Activated CD4-positive, alpha-beta T cell treated with anti-CD3 and anti-CD28 coated beads, Interleukin-2, Interleukin-4, amounts not matched to agents 100 ng/mL and 50 ng/mL, durations not matched to agents 16 hours and 8 hours (primary cell): ENCODE results near the gene KCTD1.
A peak's percentile ranks its signal among the peaks of the same experiment; 100 is the strongest.

Experiments used
- DNase-seq: peaks from one replicate; pipeline ENCODE4 v3.0.0-alpha.2; 2020; ENCODE audit warnings: low spot score

KCTD1 gene

DNA sequence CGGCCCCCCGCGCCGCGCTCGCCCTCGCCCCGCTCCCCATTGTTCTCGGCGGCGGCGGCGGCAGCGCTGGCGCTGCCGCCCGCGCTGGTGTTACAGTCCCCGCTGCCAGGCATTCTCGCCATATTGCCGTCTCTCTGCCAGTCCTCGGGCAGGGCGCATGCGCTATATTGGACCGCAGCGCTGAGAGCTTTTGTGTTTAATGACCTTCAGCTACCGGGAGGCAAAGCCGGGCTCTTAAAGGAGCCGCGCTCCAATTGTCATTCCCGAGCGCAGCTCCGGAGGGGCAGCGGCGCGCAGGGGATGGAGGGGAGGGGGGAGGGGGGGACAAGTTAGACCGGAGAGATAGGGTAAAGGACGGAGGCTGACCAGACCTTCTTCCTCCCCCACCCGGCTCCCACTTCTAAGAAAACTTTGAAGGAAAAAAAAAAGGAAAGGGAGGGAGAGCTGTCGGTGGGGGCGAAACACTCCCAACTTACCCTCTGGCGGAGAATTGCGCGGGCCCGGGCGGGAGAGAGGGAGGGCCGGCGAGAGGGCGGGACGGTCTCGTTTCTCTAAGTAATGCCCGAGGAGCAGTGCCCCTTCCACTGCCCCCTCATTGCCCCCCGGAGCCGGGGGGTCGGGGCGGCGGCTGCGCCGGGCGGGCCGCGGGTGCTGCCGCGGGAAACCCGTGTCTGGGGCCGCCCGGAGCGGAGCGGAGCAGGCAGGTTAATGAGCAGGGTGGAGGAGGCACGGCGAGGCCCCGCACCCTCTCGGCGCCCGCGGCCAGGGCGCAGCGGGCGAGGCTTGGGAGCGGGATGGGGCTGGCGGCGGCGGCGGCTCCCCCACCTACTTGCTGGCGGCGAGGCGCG is at the start of gene KCTD1:
TSS of gene KCTD1 (minus strand) at position 139 of the 848 bp plus-strand sequence. CDS start at position 122, 17 bp downstream.
- DNase-seq = peak; percentile 82

DNA sequence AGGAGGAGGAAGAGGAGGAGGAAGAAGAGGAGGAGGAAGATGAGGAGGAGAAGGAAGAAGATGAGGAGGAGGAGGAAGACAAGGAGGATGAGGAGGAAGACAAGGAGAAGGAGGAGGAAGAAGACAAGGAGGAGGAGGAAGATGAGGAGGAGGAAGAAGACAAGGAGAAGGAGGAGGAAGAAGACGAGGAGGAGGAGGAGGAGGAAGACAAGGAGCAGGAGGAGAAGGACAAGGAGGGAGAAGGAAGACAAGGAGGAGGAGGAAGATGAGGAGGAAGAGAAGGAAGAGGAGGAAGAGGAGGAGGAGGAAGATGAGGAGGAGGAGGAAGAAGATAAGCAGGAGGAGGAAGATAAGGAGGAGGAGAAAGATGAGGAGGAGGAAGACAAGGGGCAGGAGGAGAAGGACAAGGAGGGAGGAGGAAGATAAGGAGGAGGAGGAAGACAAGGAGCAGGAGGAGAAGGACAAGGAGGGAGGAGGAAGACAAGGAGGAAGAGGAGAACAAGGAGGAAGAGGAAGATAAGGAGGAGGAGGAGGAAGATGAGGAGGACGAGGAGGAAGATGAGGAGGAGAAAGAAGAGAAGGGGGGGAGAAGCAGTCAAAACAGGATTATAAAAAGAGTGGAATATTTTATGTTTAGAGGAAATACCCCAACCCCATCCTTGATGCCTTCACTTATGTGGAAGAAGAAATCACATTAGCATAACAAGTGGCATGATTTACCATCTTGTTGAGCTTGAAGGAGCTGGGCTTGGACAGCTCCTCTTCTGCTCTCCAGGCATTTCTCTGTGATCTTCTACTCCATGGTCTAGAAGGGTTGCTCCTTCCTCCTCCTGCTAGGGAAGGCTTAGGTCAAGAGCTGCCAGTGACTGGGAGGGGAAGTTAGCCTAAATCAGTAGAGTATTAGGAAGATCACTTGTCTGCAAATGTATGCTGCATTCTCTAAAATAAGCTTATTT is 45.3 kb upstream of the KCTD1 start:
- no peak for DNase-seq

DNA sequence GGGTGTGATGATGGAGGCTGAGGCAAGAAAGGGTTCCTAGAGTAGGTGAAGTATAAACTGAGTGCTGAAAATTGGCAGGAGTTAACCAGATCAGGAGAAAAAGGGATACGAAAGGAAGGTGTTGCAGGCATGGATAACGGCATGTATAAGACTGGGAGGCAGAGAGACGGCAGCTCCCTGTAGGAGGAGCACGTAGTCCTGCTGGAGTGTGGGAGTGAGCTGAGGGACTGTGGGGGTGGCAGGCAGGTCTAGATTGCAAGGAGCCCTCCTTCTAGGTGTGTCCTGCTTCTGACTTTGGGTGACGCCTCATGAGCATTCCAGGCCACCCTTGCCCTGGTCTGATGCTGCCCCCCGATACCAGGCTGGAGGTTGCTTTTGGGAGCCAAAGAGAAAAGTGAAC is 36.4 kb upstream of the KCTD1 start:
- no peak for DNase-seq

DNA sequence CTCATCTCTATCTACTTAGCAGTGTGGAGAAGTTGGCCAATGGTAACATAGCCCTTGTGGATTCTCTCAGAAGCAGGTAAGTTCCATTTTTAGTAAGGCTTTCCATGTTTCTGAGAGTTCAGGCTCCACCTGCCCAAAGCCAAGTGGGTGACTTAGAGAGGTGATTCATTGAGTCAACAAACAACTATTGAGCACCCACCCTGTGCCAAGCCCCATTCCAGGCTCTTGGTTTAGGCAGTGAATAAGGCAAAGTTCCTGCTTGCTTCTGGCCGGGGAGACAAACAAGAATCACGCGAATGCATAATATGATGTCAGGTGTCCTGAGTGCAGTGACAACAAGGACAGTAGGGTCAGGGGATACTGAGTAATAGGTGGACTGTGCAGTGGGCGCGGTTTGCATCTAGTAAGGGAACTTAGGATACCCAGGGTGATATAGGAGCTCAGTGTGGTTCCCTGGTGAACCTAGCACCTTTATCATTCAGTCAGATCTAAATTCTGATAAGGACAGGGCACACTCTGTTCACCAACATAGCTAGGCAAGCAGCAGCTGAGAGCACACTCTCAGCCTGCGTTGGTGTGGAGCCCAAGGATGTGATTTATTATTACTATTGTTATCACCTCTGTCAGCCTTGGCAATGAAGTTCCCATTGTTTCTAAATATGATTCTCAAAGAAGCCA is 31.7 kb upstream of the KCTD1 start:
- DNase-seq = no peak

DNA sequence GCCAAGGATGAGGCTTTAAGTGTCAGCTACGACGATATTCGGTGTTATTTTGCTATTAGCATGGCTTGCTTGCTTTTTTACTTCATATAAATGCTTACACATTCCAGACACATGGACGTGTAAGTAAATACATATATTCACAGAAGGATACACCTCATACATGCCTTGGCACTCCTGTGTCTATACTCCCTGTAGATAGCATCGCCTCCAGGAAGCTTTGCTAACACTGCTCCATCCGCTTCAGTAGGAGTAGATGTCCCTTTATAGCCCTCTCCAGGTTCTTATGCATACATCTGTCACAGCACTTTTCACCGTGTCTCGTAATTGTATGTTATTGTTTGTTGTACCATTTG is 27.5 kb upstream of the KCTD1 start:
- no peak for DNase-seq

DNA sequence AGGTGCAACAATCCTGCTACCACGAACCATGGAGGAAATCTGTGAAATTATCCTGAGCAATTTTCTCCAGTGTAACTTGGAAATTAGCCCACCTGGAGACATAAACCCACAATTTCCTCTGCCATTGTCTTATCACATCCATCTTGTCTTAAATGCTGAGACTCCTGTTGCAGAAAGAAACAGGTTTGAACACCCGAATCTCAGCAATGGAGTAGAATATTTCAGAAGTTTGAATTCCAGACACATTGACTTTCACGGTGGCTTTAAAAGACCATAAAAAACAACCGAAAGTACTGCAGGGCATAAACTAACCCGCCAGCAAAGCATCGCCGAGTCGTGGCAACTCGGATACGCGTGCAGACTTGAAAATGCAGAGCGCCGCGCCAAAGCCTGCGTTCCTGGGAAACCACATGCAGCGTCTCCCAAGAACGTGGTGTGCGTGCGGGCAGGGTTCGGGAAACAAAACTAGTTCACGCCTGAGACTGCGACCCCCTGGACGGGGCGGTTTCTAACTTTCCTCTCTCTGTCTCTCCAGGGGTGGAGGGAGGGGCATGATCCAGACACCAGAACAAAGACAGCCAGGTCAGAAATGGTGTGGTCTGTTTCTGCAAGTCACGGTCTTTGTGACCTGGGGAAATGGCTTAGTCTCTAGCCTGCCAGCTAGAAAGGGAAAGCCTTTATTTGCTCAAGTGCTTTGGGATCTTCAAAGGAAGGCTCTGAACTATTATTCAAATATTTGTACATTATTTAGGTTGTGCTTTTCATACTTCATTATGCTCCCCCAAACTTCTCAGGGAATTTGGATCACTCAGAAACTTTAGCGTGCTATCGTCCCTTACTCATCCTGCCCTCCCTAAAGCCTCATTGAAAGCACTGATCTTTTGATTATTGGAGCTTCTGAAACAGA is 26.9 kb upstream of the KCTD1 start:
- no peak for DNase-seq

DNA sequence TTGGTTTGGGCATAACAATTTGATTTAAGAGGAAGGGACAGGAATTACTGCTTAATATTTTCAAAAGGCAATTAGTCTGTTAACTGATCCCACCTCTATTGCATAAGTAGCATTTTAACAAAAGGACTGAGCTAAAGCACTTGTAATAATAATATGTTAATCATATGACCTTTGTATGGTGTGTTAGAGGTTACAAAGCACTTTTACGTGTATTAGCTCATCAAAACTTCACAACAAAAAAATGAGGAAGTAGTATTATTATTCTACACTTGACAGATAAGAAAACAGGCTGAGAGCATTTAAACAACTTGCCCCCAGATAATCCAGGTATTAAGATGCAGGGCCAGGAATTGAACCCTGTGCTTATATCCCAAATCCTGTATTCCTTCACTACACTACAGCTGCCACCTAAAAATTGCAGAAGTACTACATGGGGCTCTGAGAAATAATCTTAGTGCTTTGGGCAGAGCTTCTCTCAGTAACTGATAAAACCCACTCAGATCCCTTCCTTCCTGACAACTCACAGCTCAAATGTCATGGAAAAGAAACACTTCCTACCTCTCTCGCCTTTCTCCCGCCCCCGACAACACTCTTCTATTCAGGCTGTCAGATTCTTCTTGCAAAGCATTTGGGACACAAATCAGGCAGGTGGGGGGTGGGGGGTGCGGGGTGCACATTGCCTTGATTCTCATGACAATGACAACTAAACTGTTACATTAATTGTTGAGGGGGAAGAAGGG is 20.7 kb upstream of the KCTD1 start:
- DNase-seq = no peak

DNA sequence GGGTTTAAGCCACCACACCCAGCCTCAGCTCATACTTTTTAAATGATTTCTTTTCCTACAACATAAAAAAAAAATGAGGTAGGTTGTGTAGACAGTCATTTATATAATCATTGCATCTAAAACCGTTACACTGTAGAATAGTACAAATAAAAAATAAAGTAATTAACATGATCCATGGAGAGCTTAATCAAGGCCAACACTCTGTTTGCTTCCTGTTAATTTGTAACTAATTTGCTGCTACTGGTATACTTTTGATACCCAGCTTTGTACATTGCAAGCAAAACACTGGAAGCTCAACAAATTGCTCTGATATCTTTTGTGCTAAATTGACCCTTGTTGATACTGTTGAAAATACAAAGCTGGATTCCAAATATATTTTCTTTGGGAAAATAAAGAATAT is 20.2 kb upstream of the KCTD1 start:
- DNase-seq = no peak

DNA sequence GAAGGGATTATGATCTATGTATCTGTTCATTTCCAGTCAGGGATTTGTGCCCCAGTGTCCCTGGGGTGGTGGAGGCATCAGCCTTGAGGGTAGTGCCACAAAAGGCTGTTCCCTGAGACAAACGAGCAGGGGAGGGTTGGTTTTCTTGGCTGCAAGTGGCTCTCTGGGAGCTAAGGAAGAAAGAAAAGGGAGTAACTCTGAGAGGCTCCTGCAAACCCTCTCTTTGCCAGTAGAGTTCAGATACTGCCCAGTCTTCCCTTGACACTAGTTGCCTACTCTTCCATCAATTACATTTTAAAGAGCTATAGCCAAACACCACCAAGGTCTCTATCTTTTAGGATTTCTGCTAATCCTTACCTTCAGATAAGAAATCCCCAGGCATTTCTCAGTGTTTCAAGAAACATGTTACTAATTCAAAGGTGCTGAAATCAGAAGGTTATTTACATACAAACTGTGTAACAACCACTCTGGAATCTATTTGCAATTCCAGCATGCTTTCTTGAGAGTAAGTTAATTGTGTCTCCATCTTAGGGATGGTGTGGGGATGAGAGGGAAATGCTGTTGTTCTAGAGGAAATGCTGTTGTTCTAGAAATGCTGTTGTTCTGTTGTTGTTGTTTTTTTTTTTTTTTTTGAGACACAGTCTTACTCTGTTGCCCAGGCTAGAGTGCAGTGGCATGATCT is 18.7 kb upstream of the KCTD1 start:
- DNase-seq = no peak

DNA sequence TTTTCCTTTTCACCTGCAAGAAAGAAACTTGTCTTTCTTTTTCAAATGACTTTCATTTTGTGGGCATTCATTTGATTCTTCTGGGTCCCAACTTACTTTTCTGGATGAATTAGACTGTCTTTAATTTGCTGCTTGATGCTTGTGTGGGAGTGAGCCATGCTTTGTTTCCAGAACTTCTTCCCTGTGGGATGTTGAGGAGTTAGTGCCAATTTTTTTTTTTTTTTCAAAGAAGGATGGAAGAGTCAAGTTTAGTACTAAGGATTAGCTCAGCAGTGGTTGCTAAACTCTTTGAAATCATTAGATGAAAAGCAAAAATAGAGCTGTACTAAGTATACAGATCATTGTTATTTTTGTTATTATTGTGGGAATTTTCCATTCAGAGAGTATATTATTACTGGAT is 17.2 kb upstream of the KCTD1 start:
- DNase-seq = no peak

DNA sequence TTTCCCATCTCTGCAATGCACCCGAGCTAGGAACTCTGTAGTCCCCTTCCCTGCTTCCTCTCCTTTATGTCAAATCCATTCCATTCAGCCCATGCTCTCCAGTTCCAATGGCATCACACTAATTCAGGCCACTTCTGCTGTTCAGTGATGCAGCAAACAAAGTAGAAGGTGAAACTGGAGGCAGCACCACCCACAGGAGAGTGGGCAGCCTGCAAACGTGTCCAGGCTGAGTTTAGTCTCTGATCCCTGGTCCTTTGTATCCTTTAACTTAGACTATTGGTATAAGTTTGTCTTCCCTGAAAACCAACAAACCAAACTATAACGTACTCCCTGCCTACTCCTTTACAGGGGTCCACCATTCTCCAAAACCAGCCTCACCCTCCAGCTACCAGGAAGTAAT is 14.7 kb upstream of the KCTD1 start:
- DNase-seq = no peak

DNA sequence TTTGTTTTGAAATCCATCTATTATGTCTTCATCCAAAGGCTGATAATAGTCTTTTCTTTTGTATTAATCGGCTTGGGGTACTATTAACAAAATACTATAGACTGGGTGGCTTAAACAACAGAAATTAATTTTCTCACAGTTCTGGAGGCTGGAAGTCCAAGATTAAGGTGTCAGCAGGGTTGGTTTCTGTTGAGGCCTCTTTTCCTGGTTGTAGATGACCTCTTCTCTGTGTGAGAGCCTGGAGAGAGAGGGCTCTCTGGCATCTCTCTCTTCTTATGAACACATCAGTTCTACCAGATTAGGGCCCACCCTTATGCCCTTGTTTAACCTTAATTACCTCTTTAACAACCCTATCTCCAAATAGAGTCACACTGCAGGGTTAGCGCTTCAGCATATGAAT is 14.2 kb upstream of the KCTD1 start:
- no peak for DNase-seq

DNA sequence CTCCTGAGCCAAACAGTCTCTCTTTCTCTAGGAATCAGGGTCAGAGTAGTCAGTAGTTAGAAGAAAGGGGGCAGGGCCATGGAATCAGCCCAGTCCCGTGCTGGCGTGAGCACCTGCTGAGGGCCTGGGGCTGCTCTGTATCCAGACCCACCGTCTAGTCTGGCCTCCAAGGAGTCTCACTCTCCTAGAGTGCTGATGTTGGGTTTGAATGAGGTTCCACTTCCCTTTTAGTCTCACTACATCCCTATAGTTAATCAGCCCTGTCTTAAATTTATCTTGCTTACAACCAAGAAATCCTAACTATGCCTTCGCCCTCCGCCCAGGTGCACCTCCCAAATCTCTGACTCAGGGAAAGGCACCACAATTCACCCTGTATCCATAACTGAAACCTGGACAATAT is 13.4 kb upstream of the KCTD1 start:
- no peak for DNase-seq

DNA sequence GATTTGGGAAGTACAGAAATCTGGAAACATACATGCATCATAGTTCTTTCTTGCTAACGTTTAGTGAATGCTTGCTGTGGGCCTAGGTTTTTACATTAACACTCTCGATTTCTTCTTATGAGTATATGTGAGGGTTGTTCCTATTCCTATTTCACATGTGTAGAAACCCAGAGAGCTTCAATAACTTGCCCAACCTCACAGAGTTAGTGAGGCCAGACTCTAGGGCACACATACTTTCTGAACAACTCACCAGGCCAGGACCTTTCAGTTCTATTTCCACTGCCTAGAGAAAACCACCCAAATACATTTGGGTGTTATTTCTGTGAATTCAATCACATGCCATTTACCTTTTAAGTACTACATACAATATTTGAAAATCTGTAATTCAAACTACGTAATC is 8.2 kb upstream of the KCTD1 start:
- DNase-seq = no peak

DNA sequence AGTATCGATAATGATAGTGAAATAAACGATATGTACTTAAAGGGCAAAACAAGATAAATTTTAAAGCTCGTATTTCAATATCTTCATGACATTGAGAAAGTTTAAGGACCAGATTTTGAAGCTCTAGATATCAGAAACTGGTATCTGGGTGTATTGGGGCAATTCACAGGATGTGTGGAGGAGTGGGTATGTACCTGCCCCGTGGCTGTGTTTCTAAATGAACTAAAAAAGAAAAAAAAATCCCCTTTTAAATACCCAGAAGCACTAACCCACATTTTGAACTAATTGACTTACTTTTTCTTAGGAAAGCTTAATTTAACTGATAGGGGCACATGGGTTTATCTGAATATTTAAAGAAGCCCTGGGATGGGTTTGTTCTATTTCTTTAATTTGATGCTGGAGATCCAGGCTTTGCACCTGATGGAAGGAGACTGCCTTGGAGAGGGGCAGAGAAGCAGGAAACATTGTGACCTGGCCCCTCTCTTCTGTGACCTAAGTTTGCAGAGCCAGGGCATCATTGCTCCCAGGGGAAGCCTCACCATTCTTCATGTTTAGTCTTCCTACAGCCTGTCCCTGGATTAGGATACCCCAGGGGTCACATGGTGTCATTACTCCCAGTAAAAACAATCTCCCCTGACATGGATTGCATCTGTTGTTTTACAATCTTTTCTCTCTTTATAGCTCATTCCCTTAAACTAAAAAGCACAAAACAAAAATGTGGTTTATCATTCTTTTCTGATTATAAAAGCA is 7.6 kb upstream of the KCTD1 start:
- no peak for DNase-seq

DNA sequence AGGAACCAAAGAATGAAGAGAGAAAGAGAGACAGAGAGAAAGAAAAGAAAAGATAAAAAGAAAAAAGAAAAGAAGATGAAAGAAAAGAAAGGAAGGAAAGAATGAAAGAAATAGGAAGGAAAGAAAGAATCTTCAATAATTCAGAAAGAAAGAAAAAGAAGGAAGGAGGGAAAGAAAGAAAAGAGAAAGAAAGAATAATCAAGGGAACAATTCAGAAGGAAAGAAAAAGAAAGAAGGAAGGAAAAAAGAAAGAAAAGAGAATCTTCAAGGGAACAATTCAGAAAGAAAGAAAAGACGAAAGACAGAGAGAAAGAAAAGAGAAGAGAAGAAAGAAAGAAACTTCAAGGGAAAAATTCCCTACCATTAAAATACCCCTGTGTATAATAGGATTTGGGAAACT is 5.6 kb upstream of the KCTD1 start:
- DNase-seq = no peak

DNA sequence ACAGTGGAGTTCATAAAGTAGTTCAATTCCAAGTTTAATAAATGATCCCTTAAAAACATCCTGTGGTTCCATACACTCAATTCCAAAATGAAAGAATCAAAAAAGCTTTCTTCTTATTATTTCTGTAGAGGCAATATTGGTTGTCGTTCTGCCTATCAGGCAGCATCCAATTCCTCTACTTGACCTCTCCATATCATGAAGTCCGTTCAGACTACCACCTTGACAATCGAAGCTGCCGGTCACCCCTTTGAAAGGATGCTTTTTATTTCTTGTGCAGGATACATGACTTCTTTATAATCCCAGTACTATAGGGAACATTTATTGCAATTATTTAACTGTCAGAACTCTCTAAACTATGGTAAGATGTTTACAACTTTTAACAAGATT is 3.3 kb upstream of the KCTD1 start:
- DNase-seq = no peak

DNA sequence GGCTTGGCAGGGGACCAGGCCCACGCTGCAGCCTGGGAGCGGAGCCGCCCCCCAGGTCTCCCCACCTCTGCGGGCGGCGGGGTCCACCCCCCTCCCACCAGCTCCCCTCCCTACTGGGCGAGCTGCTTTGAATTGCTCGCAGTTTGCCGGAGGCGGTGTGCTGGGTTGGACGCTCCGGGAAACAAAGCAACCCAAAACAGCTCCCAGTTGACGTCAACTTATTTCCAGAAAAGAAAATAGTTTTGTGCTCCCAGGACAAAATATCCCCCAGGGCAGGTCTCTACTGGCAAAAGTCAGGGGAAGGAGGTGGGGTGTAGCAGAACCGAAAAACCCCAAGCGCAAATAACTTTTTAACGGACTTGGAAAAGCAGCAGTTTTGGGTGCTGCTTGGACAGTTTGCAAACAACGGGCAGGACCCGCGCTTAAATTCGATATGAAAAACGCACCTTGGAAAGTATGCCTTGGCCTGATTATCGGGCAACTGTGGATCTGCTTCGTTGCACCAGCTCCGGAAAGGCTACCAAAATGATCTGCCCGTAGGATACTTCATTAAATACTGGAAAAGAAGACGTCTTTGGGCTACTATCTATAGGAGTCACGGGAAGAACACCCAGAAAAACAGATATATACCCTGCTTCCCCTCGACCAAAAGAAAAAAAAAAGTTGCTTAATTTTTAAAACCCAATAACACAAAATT is 2.8 kb upstream of the KCTD1 start:
- DNase-seq = no peak
